Measurements from ENCODE around the gene KRTAP10-1.

DNA sequence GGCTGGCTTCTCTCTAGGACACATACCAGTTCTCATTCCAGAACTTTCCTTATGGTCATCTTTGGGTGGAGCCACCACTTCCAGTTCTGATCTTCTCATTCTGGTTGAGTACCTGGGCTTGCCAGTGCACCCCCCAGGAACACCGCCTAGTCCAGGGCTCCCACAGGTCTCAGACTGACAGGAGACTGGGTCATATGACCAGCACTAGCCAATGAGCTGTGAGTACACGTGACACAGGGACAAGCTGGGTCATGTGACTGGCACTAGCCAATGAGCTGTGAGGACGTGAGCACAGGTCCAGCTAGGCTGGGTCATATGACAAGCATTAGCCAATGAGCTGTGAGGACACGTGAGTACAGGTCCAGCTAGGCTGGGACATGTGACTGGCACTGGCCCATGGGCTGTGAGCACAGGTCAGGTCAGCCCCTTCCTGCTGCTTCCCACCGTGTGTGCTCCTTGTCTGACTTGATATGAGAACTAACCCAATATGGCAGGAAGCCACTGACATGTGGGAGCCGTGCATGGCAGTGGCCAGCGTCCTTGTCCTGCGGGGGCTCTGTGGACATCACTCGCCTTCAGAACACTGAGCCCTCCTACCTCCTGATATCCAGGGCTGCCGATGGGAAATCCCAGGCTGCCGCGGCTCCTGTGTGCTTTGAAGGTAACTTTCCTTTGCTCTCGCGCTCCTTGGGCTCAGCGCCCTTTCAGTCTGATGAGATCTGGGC is 22.7 kb downstream of the KRTAP10-1 start:
- TF ChIP-seq, protein P1, sequence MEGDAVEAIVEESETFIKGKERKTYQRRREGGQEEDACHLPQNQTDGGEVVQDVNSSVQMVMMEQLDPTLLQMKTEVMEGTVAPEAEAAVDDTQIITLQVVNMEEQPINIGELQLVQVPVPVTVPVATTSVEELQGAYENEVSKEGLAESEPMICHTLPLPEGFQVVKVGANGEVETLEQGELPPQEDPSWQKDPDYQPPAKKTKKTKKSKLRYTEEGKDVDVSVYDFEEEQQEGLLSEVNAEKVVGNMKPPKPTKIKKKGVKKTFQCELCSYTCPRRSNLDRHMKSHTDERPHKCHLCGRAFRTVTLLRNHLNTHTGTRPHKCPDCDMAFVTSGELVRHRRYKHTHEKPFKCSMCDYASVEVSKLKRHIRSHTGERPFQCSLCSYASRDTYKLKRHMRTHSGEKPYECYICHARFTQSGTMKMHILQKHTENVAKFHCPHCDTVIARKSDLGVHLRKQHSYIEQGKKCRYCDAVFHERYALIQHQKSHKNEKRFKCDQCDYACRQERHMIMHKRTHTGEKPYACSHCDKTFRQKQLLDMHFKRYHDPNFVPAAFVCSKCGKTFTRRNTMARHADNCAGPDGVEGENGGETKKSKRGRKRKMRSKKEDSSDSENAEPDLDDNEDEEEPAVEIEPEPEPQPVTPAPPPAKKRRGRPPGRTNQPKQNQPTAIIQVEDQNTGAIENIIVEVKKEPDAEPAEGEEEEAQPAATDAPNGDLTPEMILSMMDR (conservative IDR thresholded peaks at IDR 0.05; ENCODE audit: low read depth, low read length) = no peak
- TF ChIP-seq EZH2 (IDR thresholded peaks at IDR 0.05; ENCODE audit: low read length, unreplicated experiment) = no peak
